Prostate gland (tissue), 2 donors: ENCODE data around the gene MGLL. TPM values are rescaled to one million over a fixed set of nuclear protein-coding genes. Genes with fewer than 3 reads are reported as not detected.

Experiments used
- DNase-seq: peaks from one replicate; pipeline ENCODE4 v3.0.0-alpha.2; 2019; ENCODE audit warnings: low spot score
- H3K27ac ChIP-seq, 2 donors: fragments of 200-600 bp; sonication (generic); 2 replicates each; pipeline ENCODE4 v1.5.1; 2017 to 2019
- H3K27me3 ChIP-seq: fragments of 200-600 bp; sonication (generic); replicated peaks from 2 replicates; pipeline ENCODE4 v1.5.1; 2019; ENCODE audit not compliant: insufficient read depth
- H3K36me3 ChIP-seq, 2 donors: fragments of 200-600 bp; sonication (generic); 1 replicate in 1 of 2; 2 replicates in 1 of 2; pipeline versions ENCODE4 v1.5.1 to v1.8.1; 2017 to 2019
- H3K4me1 ChIP-seq: fragments of 200-600 bp; sonication (generic); replicated peaks from 2 replicates; pipeline ENCODE4 v1.5.1; 2019
- H3K4me3 ChIP-seq, 2 donors: fragments of 200-600 bp; sonication (generic); 2 replicates each; pipeline ENCODE4 v1.5.1; 2017 to 2019
- H3K9me3 ChIP-seq: fragments of 200-600 bp; sonication (generic); 2 replicates; pipeline ENCODE4 v1.5.1; 2017
- POLR2A ChIP-seq: fragments of 450-650 bp; IDR thresholded peaks from one replicate; pipeline ENCODE4 v1.6.1; 2016; ENCODE audit warnings: antibody characterized with exemption, mild to moderate bottlenecking
- POLR2AphosphoS5 ChIP-seq: sonication (generic); formaldehyde crosslinking; IDR thresholded peaks from one replicate; pipeline ENCODE4 v1.6.1; 2017; ENCODE audit warnings: antibody characterized with exemption
- WGBS: methylation state at CpG from one replicate; pipeline ENCODE4 v1.1.5; 2018; 5-methylcytosine and 5-hydroxymethylcytosine counted together
- intact Hi-C: fragments of 100-400 bp; cut with DNase I; formaldehyde crosslinking; loops from one replicate; pipeline ENCODE4 v1.14.2; 2022
- total RNA-seq, 2 donors: library from RNA; depleted of rRNA; stranded (reverse); fragments of >200 nt; gene quantifications; one replicate each; pipeline ENCODE4 v1.1.0, GENCODE V29; 2016
- TF ChIP-seq, protein P1 (sequence below), 4 experiments: fragments of 200-600 bp in 2 of 4; fragments of 450-650 bp in 2 of 4; sonication (generic) in 2 of 4; IDR thresholded peaks; 1 replicate in 3 of 4; 2 replicates in 1 of 4; pipeline ENCODE4 v1.5.1; 2016 to 2019; ENCODE audit warnings: antibody characterized with exemption in 4 of 4, mild to moderate bottlenecking in 2 of 4, moderate library complexity in 2 of 4

MGLL gene
- total RNA-seq, 2 donors from 2014 or later = 20.0 to 31.8 TPM

DNA sequence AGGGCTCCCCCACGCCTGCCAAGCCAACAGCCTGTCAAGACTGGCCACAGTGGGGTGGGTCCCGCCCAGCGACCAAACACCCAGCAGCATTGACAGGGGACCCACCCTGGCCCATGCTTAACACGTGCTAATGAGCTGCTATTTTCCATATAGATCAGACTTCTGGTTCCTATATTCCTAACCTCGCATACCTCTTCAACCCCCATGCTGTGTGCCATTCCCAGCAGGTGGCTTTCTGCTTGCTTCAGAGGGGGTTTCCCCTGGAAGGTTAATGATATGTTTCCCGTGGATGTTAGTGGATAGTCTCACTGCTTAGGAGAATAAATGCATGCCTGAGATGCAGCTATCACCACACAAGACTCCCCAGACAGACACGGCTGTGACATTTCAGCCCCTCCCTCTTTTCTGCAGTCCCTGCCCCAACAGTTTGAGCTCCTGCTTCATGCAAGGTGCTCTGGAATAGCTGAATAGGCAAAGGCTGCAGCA lies 37.9 kb upstream of the MGLL start:
- Histone ChIP-seq H3K36me3 (no peaks in the 10 kb centered on the region), H3K4me1 (no peaks in the 10 kb centered on the region), H3K4me3 (no peak overlapping the region), H3K9me3 (no peaks in the 10 kb centered on the region), H3K27me3 (no peaks in the 10 kb centered on the region), H3K27ac (no peak overlapping the region)
- no peak for TF ChIP-seq POLR2AphosphoS5
- TF ChIP-seq, protein P1, sequence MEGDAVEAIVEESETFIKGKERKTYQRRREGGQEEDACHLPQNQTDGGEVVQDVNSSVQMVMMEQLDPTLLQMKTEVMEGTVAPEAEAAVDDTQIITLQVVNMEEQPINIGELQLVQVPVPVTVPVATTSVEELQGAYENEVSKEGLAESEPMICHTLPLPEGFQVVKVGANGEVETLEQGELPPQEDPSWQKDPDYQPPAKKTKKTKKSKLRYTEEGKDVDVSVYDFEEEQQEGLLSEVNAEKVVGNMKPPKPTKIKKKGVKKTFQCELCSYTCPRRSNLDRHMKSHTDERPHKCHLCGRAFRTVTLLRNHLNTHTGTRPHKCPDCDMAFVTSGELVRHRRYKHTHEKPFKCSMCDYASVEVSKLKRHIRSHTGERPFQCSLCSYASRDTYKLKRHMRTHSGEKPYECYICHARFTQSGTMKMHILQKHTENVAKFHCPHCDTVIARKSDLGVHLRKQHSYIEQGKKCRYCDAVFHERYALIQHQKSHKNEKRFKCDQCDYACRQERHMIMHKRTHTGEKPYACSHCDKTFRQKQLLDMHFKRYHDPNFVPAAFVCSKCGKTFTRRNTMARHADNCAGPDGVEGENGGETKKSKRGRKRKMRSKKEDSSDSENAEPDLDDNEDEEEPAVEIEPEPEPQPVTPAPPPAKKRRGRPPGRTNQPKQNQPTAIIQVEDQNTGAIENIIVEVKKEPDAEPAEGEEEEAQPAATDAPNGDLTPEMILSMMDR (IDR thresholded peaks at IDR 0.05) = no peak
- TF ChIP-seq POLR2A = no peak
- intact Hi-C loops = no loop called here
- WGBS = 31% methylated on average over 7 of the region's 7 CpGs
- no peak for DNase-seq

DNA sequence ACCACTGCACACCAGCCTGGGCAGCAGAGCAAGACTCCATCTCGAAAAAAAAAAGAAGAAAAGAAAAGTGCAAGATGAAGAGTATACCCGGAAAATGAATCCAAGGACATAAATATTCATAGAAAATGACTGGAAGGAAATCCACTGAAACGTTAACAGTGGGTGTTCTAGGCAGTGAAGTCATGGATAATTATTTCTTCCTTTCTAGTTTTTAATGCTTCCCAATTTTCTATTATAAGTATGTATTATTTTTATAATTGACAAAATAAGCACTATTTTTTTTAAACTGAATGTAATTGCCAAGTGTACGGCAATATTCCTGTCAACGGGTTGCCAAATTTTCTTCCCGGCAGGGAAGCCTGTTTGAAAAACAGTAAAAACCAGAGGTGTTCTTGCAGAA lies 37.4 kb upstream of the MGLL start:
- Histone ChIP-seq H3K9me3 (no peaks in the 10 kb centered on the region), H3K36me3 (no peaks in the 10 kb centered on the region), H3K4me3 (no peak overlapping the region), H3K4me1 (no peaks in the 10 kb centered on the region), H3K27me3 (no peaks in the 10 kb centered on the region), H3K27ac (no peak overlapping the region)
- DNase-seq = no peak
- intact Hi-C loops = no loop called here
- TF ChIP-seq POLR2AphosphoS5 (no peak), POLR2A (no peak)
- TF ChIP-seq, protein P1 (IDR thresholded peaks at IDR 0.05) = no peak
- 45% methylated on average over 6 of the region's 6 CpGs for WGBS

DNA sequence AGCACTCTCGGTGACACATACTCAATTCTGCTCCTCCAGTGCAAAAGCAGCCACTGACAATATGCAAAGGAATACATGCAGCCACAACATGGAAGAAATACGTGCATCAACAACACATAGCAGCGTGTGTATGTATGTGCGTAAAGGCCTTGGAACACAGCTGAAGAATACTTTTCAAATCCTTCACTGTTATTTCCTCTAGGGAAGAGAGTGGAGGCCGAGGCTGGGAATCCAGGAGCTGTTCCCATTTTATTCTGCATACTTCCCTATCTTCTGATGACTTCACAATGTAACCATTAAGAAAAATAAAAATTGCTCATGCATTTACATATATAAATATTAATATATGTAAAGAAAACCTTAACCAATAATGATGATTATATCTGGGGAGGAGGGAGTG lies 36.6 kb upstream of the MGLL start:
- intact Hi-C loops = no loop called here
- 98% methylated on average over 5 of the region's 5 CpGs for WGBS
- no peak for DNase-seq
- Histone ChIP-seq H3K9me3 (no peaks in the 10 kb centered on the region), H3K27ac (no peak overlapping the region), H3K4me1 (no peaks in the 10 kb centered on the region), H3K36me3 (no peaks in the 10 kb centered on the region), H3K27me3 (no peaks in the 10 kb centered on the region), H3K4me3 (no peak overlapping the region)
- TF ChIP-seq, protein P1 (IDR thresholded peaks at IDR 0.05) = no peak

DNA sequence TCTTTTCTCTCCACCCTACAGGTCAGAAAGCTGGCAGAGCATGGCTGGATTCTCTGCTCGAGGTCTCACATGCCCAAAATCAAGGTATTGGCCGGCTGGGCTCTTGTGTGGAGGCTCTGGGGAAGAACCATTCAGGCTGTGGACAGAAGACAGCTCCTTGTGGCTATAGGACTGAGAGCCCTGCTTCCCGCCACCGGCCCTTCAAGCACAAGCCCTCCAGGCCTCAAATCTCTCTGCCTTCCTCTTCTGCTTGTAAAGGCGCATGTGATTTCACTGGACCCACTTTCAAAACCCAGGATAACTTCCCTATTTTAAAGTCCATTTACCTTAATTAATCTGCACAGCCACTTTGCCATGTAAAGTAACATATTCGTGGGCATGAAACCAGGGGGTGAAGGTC lies 36.2 kb upstream of the MGLL start:
- intact Hi-C loops = no loop called here
- H3K4me1 ChIP-seq = no peaks in the 10 kb centered on the region
- 95% methylated on average over 6 of the region's 6 CpGs for WGBS

DNA sequence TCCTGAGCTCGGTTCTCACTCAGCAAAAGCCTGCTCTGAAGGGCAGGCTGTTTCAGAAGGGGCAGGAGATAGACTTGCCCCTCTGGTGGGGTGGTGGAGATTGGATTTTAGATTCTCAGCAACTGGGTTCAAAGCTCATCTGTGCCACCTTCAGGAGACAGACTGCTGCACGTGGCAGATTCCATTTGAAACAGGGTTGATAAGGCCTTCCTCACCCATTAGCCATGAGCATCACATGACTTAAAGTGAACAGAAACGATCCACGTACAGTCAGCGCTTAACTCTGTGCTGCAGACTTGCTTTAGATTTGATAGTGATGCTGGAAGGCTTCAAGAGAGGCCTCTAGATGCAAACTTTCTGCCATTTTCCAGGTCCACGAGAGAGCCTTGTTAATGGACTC lies 35.0 kb upstream of the MGLL start:
- no peak overlapping the region for H3K27ac ChIP-seq
- intact Hi-C loops = no loop called here
- H3K4me1 ChIP-seq = no peaks in the 10 kb centered on the region
- H3K9me3 ChIP-seq = no peaks in the 10 kb centered on the region
- WGBS = 81% methylated on average over 6 of the region's 6 CpGs
- DNase-seq = no peak
- H3K4me3 ChIP-seq = no peak overlapping the region
- no peaks in the 10 kb centered on the region for H3K27me3 ChIP-seq
- TF ChIP-seq, protein P1 (IDR thresholded peaks at IDR 0.05) = no peak
- TF ChIP-seq POLR2AphosphoS5 = no peak
- no peak for TF ChIP-seq POLR2A
- H3K36me3 ChIP-seq = no peaks in the 10 kb centered on the region

More for the DNA sequence above, 36.2 kb upstream of the MGLL start:
- H3K4me3 ChIP-seq = no peak overlapping the region
- H3K36me3 ChIP-seq = no peaks in the 10 kb centered on the region
- no peaks in the 10 kb centered on the region for H3K27me3 ChIP-seq
- no peak overlapping the region for H3K27ac ChIP-seq
- TF ChIP-seq, protein P1 (IDR thresholded peaks at IDR 0.05) = no peak
- TF ChIP-seq POLR2AphosphoS5 = no peak
- TF ChIP-seq POLR2A = no peak
- H3K9me3 ChIP-seq = no peaks in the 10 kb centered on the region
- no peak for DNase-seq
